Panc1 (cell line): Measurements from ENCODE around the gene NAGLU. TPM values are rescaled to one million over a fixed set of nuclear protein-coding genes. Genes with fewer than 3 reads are reported as not detected.

ENCODE experiments used
- ATAC-seq: fragments of 200-7000 bp; cut with Tn5 transposase; 2 replicates; pipeline ENCODE4 v1.9.1; 2020; ENCODE audit warnings: mild to moderate bottlenecking, moderate library complexity
- BruUV-seq: library from RNA; stranded (reverse); fragments of 400-500 nt; replicated peaks from 2 replicates; lab custom pipeline; 2021; lab: Mats Ljungman, UMichigan
- CTCF ChIA-PET: fragments of 300-600 bp; sonication (Branson Sonifier 250); formaldehyde crosslinking; loops from one replicate; lab custom pipeline; 2022; ENCODE audit warnings: antibody characterized with exemption; lab: Charles Lee
- POLR2A ChIA-PET: fragments of 300-600 bp; sonication (Branson Sonifier 250); formaldehyde crosslinking; loops from one replicate; lab custom pipeline; 2022; ENCODE audit warnings: antibody characterized with exemption; lab: Charles Lee
- DNase-seq: peaks from one replicate; pipeline ENCODE4 v3.0.0-alpha.2; 2010; ENCODE audit warnings: low read depth, low spot score
- H3K27ac ChIP-seq: 2 replicates; pipeline ENCODE4 v1.5.1; 2011; ENCODE audit warnings: mild to moderate bottlenecking, low read length, inconsistent platforms
- H3K27me3 ChIP-seq: fragments of 200-500 bp; sonication (Bioruptor generic); 2 replicates; pipeline ENCODE4 v1.6.0; 2014; ENCODE audit warnings: low read length, inconsistent platforms; ENCODE audit not compliant: control insufficient read depth, insufficient read depth
- H3K36me3 ChIP-seq: fragments of 200-500 bp; sonication (Bioruptor generic); 2 replicates; pipeline ENCODE4 v1.5.1; 2014; ENCODE audit warnings: inconsistent platforms, mild to moderate bottlenecking, low read length, moderate library complexity; ENCODE audit not compliant: control insufficient read depth, insufficient read depth
- H3K4me1 ChIP-seq: 2 replicates; pipeline ENCODE4 v1.5.1; 2011; ENCODE audit warnings: inconsistent platforms, mild to moderate bottlenecking, low read length, moderate library complexity; ENCODE audit not compliant: control insufficient read depth, insufficient read depth
- H3K4me3 ChIP-seq, 2 experiments: 2 replicates each; pipeline ENCODE4 v1.5.1; 2011 to 2012; ENCODE audit warnings: low read depth in 2 of 2, low read length in 2 of 2, mild to moderate bottlenecking in 2 of 2, inconsistent platforms in 1 of 2, moderate library complexity in 1 of 2
- H3K9me3 ChIP-seq: fragments of 200-500 bp; sonication (Bioruptor generic); 2 replicates; pipeline ENCODE4 v1.5.1; 2014; ENCODE audit warnings: low read depth, mild to moderate bottlenecking, inconsistent platforms, low read length, moderate library complexity; ENCODE audit not compliant: control insufficient read depth, insufficient read depth
- POLR2AphosphoS5 ChIP-seq: IDR thresholded peaks from 2 replicates; pipeline ENCODE4 v1.6.1; 2012; ENCODE audit warnings: mild to moderate bottlenecking, low read depth, low read length, moderate library complexity
- SIN3A ChIP-seq: IDR thresholded peaks from 2 replicates; pipeline ENCODE4 v1.6.1; 2012; ENCODE audit warnings: low read depth, mild to moderate bottlenecking, low read length, moderate library complexity, borderline replicate concordance; ENCODE audit not compliant: insufficient read depth
- TCF7L2 ChIP-seq: IDR thresholded peaks from 2 replicates; pipeline ENCODE4 v1.6.1; 2011; ENCODE audit warnings: mild to moderate bottlenecking, low read depth, low read length, inconsistent platforms
- in situ Hi-C: cut with HindIII; loops from 2 replicates; pipeline ENCODE4 v1.10.0; 2016; ENCODE audit warnings: low sequenced_read_pairs, low pct_unique_long_range_greater_than_20kb
- intact Hi-C: fragments of 100-400 bp; cut with micrococcal nuclease; formaldehyde crosslinking; loops from one replicate; pipeline ENCODE4 v1.10.0; 2022; ENCODE audit not compliant: unreplicated experiment
- total RNA-seq: library from RNA; stranded (reverse); gene quantifications from one replicate; pipeline ENCODE4 v1.2.1, GENCODE V29; 2021; ENCODE audit not compliant: unreplicated experiment
- TF ChIP-seq, protein P1 (sequence below): fragments of 450-650 bp; IDR thresholded peaks from 2 replicates; pipeline ENCODE4 v1.5.1; 2017; ENCODE audit warnings: mild to moderate bottlenecking
- TF ChIP-seq, protein P2 (sequence below), 2 experiments: IDR thresholded peaks; 2 replicates each; pipeline ENCODE4 v1.6.1; 2011 to 2012; ENCODE audit warnings: low read depth in 2 of 2, control low read depth in 1 of 2, low read length in 1 of 2, mild to moderate bottlenecking in 1 of 2, moderate library complexity in 1 of 2; ENCODE audit not compliant: insufficient read depth in 1 of 2

NAGLU gene
- total RNA-seq, 1 experiment from 2014 or later = 33.5 TPM

DNA sequence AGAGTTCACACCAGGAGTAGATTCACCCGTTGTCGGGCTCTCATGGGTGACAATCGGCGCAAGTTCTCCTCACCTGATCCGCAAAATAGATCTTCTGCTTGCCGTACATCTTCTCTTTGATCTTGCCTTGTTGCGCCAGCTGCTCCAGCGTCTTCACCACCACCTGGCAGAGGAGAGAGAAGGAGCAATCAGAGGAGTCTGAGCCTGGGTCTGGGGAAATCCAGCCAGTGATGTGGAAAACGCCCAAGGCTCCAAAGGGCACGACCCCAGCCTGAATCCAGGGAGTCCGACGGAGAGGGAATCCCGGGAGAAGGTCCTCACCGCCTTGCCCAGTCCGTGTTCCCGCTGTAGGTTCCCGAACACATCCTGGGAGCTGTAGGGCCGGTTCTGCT is 41.1 kb downstream of the NAGLU start:
- TSS peak; percentile 69 for BruUV-seq

DNA sequence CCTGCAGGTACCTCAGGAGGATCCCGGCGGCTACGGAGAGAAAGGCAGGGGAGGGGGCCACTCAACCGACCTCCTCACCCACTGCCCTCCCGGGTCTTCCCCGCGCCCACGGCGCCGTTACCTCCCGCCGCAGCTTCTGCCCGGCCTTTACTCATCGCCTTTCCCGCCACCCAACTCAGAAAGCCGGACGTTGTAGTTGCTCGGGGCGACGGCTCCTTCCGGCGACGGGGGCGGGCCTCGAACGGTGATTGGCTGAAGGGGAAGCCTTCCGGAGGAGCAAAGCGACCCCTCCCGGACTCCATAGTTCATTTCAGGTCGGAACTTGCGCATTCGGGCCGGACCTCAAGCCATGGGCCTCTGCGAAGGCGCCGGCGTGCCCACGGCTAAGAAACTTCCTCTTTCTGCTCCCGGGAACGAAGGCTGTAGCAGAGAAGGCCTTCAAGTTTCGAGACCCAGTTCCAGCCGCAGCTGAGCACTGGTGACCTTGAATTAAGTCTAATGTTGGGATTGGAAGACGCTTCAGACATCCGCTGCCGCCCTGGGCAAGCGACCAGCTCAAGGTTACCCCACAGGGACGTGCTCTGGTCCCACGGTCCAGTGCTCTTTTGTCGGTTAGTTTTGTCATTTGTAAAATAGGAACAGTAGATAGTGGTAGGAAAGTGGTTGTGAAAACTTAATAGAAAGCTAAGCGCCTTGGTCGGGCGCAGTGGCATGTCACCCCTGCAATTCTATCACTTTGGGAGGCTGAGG is 41.7 kb downstream of the NAGLU start, which contains the start of gene PSMC3IP:
Gene PSMC3IP (minus strand): TSS at position 198 of the 750 bp plus-strand sequence. CDS start 43 bp downstream, at position 155.
- Histone ChIP-seq H3K4me1 (peaks cover 15% of the 10 kb centered on the region), H3K27ac (peak within 1 kb of the TSS; percentile 91), H3K9me3 (no peaks in the 10 kb centered on the region), H3K27me3 (no peaks in the 10 kb centered on the region), H3K36me3 (peaks cover 2% of the 10 kb centered on the region), H3K4me3 (peak within 1 kb of the TSS; percentile 69 to 92)
- ChIA-PET POLR2A (interaction anchor here (0.6 kb wide), 1 partner anchor 12 kb away, joined by 3 read pairs; no protein-coding TSS in a partner anchor), CTCF (interaction anchor here (0.5 to 3.0 kb wide), 8 partner anchors 8 to 359 kb away, joined by 3 to 14 read pairs (median 4); no protein-coding TSS in a partner anchor)
- DNase-seq (peak; percentile 65), ATAC-seq (peak; percentile 93)
- intact Hi-C loops (loop anchor here (5.0 kb wide), 1 partner anchor 100 kb away; the partner anchor contains the start of gene PLEKHH3), in situ Hi-C loops (no loop called here)
- BruUV-seq = no TSS peak
- TF ChIP-seq TCF7L2 = no peak
- TF ChIP-seq, protein P1, sequence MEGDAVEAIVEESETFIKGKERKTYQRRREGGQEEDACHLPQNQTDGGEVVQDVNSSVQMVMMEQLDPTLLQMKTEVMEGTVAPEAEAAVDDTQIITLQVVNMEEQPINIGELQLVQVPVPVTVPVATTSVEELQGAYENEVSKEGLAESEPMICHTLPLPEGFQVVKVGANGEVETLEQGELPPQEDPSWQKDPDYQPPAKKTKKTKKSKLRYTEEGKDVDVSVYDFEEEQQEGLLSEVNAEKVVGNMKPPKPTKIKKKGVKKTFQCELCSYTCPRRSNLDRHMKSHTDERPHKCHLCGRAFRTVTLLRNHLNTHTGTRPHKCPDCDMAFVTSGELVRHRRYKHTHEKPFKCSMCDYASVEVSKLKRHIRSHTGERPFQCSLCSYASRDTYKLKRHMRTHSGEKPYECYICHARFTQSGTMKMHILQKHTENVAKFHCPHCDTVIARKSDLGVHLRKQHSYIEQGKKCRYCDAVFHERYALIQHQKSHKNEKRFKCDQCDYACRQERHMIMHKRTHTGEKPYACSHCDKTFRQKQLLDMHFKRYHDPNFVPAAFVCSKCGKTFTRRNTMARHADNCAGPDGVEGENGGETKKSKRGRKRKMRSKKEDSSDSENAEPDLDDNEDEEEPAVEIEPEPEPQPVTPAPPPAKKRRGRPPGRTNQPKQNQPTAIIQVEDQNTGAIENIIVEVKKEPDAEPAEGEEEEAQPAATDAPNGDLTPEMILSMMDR = peak; percentile 0; the same call in 1 of the 2 replicates
- peak; percentile 94; the same call in 1 of the 2 replicates for TF ChIP-seq SIN3A
- peak; percentile 75 for TF ChIP-seq POLR2AphosphoS5
- TF ChIP-seq, protein P2, sequence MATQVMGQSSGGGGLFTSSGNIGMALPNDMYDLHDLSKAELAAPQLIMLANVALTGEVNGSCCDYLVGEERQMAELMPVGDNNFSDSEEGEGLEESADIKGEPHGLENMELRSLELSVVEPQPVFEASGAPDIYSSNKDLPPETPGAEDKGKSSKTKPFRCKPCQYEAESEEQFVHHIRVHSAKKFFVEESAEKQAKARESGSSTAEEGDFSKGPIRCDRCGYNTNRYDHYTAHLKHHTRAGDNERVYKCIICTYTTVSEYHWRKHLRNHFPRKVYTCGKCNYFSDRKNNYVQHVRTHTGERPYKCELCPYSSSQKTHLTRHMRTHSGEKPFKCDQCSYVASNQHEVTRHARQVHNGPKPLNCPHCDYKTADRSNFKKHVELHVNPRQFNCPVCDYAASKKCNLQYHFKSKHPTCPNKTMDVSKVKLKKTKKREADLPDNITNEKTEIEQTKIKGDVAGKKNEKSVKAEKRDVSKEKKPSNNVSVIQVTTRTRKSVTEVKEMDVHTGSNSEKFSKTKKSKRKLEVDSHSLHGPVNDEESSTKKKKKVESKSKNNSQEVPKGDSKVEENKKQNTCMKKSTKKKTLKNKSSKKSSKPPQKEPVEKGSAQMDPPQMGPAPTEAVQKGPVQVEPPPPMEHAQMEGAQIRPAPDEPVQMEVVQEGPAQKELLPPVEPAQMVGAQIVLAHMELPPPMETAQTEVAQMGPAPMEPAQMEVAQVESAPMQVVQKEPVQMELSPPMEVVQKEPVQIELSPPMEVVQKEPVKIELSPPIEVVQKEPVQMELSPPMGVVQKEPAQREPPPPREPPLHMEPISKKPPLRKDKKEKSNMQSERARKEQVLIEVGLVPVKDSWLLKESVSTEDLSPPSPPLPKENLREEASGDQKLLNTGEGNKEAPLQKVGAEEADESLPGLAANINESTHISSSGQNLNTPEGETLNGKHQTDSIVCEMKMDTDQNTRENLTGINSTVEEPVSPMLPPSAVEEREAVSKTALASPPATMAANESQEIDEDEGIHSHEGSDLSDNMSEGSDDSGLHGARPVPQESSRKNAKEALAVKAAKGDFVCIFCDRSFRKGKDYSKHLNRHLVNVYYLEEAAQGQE (IDR thresholded peaks at IDR 0.05; ENCODE audit: insufficient read depth in 1 of 2, low read depth in 2 of 2, low read length in 1 of 2) = no peak

More for the DNA sequence above, 41.1 kb downstream of the NAGLU start:
- H3K4me1 ChIP-seq = peaks cover 16% of the 10 kb centered on the region
- peak; percentile 60 for ATAC-seq
- no peaks in the 10 kb centered on the region for H3K9me3 ChIP-seq
- H3K27me3 ChIP-seq = no peaks in the 10 kb centered on the region
- TF ChIP-seq TCF7L2 = peak; percentile 70
- TF ChIP-seq, protein P2 (IDR thresholded peaks at IDR 0.05; ENCODE audit: insufficient read depth in 1 of 2, low read depth in 2 of 2, low read length in 1 of 2) = no peak
- in situ Hi-C loops (no loop called here), intact Hi-C loops (loop anchor here (5.0 kb wide), 1 partner anchor 100 kb away; the partner anchor contains the start of gene PLEKHH3)
- ChIA-PET CTCF (interaction anchor here (0.5 to 3.0 kb wide), 2 partner anchors 28 to 186 kb away, joined by 4 to 14 read pairs; no protein-coding TSS in a partner anchor), POLR2A (interaction anchor here (0.6 kb wide), 1 partner anchor 12 kb away, joined by 3 read pairs; no protein-coding TSS in a partner anchor)
- peaks cover 3% of the 10 kb centered on the region for H3K36me3 ChIP-seq
- H3K27ac ChIP-seq = peak overlapping the region; percentile 91
- DNase-seq = no peak
- peak overlapping the region; percentile 69 to 92 for H3K4me3 ChIP-seq
